Endometrium (tissue), 2 donors: ENCODE measurements around the gene SDK2.

ENCODE experiments used
- FAIRE-seq: peaks from 2 replicates; lab custom pipeline; 2012; peaks lifted over from hg19 to GRCh38; lab: Jason Lieb, UNC
- donor health status: control.
- donor health status: control.

The SDK2 gene

GRCh38 chr17:73363442-73364154, 280.6 kb downstream of the SDK2 start:
- FAIRE-seq, result no peak

DNA sequence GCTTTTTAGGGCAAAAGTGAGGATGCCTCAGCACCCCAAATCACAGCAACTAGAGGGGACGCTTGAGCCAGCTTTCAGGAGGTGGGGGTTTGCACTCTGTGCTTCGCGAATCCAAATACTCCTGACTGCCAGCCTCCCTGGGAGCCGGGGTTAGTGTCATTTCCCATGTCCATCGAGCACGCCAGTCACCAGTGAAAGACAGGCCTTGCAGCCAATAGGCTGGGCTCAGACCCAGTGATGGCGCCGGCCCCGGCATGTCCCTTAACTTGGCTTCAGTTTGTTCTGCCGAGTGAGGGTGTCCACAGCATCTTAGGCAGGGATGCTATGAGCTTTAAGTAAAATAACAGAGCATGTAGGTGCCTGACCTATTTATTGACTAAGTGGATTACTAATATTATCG, 281.5 kb downstream of the SDK2 start:
- FAIRE-seq, result no peak

- FAIRE-seq, result no peak
These were observed 283.1 kb downstream of the SDK2 start for GRCh38 chr17:73360961-73361761.

- no peak for FAIRE-seq
These were observed 284.2 kb downstream of the SDK2 start for GRCh38 chr17:73359987-73360410.

- FAIRE-seq, result no peak
These were observed 284.9 kb downstream of the SDK2 start for GRCh38 chr17:73359352-73359751.

- FAIRE-seq, result no peak
These were observed 285.6 kb downstream of the SDK2 start for GRCh38 chr17:73358668-73359067.

DNA sequence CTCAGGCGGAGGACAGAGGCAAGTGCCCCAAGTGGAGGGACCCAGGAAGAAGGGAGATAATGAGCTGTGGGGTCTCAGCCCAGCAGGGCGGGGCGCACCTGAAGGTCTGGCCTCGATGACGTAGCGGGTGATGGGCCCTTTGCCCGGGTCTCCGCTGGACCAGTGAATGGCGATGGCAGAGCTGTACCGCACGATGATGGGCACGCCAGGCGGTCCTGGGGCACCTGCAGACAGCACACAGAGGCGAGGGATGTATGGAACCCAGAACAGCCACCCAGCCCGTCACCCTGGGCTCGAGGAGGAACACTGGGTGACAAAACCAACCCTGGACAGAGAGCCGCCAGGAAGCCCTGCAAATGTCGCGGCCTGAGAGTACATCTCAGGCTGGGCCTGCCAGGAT, 286.3 kb downstream of the SDK2 start:
- no peak for FAIRE-seq

DNA sequence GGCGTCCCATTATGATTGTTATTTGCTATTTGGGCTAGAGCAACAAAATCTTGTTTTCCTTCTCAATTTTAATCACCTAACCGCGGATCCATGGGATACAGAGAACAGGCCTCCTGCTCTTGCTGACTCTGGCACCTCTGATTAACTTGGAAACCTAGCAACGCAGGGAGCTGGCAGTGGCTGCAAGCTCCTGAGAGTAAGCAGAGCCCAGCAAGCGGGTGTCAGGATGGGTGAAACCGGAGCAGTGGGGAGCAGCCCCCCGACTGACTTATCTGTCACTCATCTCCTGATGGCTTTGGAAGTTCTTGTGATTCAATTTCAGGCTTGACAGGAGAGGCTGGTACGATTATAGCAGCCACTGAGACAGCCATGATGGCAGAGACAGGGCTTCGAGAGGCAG, 286.9 kb downstream of the SDK2 start:
- FAIRE-seq, result no peak

- FAIRE-seq, result no peak
These were observed 287.6 kb downstream of the SDK2 start for GRCh38 chr17:73356561-73357170.

DNA sequence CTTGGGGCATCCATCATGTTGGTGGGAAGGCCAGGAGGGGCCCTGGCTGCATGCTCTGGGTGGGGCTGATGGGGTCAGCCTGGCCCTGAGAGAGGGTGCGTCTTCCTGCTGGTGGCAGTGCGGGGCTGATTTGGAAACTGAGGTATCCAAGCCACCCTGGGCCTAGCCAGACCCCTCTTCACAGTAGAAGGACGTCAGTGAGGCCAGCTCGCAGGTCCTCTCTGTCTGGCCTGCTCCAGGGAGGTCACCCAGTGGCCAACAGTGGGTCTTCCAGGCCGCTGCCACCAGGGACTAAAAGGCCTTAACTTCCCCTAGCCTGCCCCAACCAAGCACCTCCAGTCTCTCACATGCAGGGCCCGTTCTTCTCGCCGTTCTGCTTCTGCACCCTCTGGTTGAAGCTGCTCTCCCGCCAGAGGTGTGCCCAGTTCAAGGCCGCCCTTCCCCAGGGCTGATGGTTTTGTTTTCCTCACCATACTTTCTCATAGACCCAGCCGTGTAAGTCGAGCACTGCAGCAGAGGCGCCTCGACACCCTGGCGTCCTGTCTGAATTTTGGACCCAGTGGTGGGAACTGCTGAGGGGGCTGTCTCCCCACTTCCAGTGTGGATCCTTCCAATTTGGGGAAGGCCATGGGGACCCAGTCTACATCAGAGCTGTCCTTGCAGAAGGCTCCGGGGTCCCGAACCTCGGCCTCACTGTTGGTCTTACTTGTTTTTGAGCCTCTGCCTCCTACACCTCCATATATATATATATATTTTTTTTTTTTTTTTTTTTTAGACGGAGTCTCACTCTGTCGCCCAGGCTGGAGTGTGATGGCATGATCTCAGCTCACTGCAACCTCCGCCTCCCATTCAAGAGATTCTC, 289.6 kb downstream of the SDK2 start:
- no peak for FAIRE-seq

- no peak for FAIRE-seq
These were observed 292.0 kb downstream of the SDK2 start for GRCh38 chr17:73352261-73352660.

GRCh38 chr17:73351764-73352163, 292.5 kb downstream of the SDK2 start:
- no peak for FAIRE-seq

DNA sequence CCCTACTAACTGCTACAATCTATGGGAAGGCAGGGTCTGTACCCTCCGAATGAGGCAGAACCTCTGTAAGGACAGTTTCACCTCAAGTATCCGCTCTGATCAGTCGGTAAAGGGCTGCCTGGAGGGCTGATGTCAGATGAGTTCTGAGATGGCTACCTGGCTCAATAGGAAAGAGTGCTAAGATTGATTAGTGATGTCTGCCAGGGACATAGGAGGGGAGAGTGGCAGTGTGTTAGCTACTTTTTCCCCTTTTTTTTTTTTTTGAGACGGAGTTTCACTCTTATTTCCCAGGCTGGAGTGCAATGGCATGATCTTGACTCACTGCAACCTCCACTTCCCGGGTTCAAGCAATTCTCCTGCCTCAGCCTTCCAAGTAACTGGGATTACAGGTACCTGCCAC, 293.4 kb downstream of the SDK2 start:
- FAIRE-seq, result no peak

GRCh38 chr17:73349647-73350046, 294.6 kb downstream of the SDK2 start:
- FAIRE-seq, result no peak

DNA sequence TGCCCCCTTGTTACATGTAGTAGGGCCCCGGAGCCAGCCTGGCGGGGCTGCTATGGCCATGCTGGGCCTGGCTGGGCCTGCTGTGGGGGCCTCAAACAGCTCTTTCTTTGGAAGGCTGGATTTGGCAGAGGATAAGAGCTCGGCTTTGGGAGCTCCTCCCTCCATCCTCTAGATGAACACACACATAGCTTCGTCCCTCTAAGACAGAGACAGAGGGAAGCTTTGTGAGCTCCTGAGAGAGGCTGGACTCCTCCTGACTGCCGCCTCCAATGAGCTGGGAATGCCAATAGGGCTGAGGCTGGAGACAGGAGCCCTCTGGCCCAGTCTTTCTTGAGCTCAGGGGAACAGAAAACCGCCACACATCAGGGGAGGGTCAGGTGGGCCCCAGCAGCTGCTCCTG, 295.1 kb downstream of the SDK2 start:
- no peak for FAIRE-seq

GRCh38 chr17:73348829-73349095, 295.5 kb downstream of the SDK2 start:
- no peak for FAIRE-seq

GRCh38 chr17:73348018-73348828, 296.0 kb downstream of the SDK2 start:
- FAIRE-seq, result no peak

- FAIRE-seq, result no peak
These were observed 296.9 kb downstream of the SDK2 start for GRCh38 chr17:73347351-73347750.

DNA sequence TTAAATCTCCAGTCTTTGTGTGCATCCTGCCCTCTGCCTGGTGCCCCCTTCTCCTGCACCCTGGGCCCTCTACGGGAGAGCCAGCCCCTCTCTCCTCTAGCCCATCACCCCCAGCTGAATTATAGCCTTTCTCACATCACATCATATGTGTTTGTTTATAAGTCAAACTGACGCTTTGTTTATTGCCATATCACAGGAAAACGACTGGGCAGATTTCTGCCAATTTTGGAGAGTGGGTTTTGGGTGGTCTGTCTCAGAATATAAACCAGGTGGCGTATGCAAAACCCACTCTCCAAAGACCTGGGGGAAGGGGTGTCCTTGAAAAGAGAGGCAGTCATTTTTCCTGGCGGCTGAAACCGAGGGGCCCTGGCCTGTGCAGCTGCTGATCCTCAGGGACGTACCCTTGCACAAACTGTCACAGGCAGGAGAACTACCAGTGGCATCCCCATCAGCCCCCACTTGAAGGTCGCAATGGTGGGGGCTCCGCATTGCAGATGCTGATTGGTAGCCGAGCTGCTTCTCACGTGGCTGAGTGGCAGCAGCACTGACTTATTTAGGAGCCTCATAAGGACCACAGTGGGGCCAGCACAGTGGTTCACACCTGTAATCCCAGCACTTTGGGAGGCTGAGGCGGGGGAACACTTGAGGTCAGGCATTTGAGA, 297.6 kb downstream of the SDK2 start:
- FAIRE-seq, result no peak

GRCh38 chr17:73343739-73344454, 300.3 kb downstream of the SDK2 start:
- FAIRE-seq, result no peak
